ENCODE measurements around the gene ELSPBP1.

DNA sequence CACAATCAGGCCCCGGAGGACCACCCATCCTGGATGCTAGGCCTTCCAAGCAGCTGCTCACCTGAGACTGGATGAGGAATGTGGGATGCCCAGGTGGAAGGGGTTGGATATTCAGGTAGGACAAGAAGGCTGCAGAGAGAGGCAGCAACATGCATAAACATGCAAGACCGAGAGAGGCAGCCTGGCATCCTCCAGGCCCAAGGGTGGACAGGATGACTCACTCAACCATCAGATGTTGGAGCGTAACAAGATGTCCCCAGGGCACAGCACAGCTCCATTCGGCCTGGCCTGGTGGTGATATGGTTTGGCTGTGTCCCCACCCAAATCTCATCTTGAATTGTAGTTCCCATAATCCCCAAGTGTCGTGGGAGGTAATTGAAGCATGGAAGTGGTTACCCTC is 59.4 kb downstream of the ELSPBP1 start:
- TF ChIP-seq, protein P1, sequence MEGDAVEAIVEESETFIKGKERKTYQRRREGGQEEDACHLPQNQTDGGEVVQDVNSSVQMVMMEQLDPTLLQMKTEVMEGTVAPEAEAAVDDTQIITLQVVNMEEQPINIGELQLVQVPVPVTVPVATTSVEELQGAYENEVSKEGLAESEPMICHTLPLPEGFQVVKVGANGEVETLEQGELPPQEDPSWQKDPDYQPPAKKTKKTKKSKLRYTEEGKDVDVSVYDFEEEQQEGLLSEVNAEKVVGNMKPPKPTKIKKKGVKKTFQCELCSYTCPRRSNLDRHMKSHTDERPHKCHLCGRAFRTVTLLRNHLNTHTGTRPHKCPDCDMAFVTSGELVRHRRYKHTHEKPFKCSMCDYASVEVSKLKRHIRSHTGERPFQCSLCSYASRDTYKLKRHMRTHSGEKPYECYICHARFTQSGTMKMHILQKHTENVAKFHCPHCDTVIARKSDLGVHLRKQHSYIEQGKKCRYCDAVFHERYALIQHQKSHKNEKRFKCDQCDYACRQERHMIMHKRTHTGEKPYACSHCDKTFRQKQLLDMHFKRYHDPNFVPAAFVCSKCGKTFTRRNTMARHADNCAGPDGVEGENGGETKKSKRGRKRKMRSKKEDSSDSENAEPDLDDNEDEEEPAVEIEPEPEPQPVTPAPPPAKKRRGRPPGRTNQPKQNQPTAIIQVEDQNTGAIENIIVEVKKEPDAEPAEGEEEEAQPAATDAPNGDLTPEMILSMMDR (IDR thresholded peaks at IDR 0.05), result no peak
- TF ChIP-seq EZH2 (IDR thresholded peaks at IDR 0.05; ENCODE audit: borderline replicate concordance, insufficient read depth, low read depth, low read length, poor library complexity, severe bottlenecking), result no peak

All from B cell (primary cell).